Measurements from ENCODE around the gene COPG1.
A peak's percentile ranks its signal among the peaks of the same experiment; 100 is the strongest.
"Not testable (repeated sequence)": the region's sequence is repeated elsewhere in the genome, so short reads cannot be mapped to it uniquely, and the experiment has no call there.

The COPG1 gene, protein sequence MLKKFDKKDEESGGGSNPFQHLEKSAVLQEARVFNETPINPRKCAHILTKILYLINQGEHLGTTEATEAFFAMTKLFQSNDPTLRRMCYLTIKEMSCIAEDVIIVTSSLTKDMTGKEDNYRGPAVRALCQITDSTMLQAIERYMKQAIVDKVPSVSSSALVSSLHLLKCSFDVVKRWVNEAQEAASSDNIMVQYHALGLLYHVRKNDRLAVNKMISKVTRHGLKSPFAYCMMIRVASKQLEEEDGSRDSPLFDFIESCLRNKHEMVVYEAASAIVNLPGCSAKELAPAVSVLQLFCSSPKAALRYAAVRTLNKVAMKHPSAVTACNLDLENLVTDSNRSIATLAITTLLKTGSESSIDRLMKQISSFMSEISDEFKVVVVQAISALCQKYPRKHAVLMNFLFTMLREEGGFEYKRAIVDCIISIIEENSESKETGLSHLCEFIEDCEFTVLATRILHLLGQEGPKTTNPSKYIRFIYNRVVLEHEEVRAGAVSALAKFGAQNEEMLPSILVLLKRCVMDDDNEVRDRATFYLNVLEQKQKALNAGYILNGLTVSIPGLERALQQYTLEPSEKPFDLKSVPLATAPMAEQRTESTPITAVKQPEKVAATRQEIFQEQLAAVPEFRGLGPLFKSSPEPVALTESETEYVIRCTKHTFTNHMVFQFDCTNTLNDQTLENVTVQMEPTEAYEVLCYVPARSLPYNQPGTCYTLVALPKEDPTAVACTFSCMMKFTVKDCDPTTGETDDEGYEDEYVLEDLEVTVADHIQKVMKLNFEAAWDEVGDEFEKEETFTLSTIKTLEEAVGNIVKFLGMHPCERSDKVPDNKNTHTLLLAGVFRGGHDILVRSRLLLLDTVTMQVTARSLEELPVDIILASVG

GRCh38 chr3:129249284-129250065, at the start of gene COPG1:
Gene COPG1 (plus strand): TSS chr3:129249606. CDS start chr3:129249710, 104 bp downstream.
- Histone ChIP-seq H3K9ac (ENCODE audit: low read depth, low read length) (peak within 1 kb of the TSS; percentile 62), H3K4me1 (ENCODE audit: insufficient read depth, low read length) (no peaks in the 10 kb centered on the region; the same call in 1 of the 2 replicates)

GRCh38 chr3:129204473-129204872, 44.9 kb upstream of the COPG1 start:
- Histone ChIP-seq H3K9me3 (ENCODE audit: control insufficient read depth, insufficient read depth, low read length) (no peaks in the 10 kb centered on the region), H3K9ac (ENCODE audit: low read depth, low read length) (no peak overlapping the region), H3K36me3 (ENCODE audit: insufficient read depth, low read length) (no peaks in the 10 kb centered on the region), H3K4me1 (ENCODE audit: insufficient read depth, low read length) (no peaks in the 10 kb centered on the region)

More at GRCh38 chr3:129249284-129250065, at the start of gene COPG1:
- Histone ChIP-seq H3K9me3 (ENCODE audit: control insufficient read depth, insufficient read depth, low read length) (no peaks in the 10 kb centered on the region), H3K36me3 (ENCODE audit: insufficient read depth, low read length) (peaks cover 21% of the 10 kb centered on the region)

- H3K9ac ChIP-seq (ENCODE audit: low read depth, low read length): no peak overlapping the region
- H3K36me3 ChIP-seq (ENCODE audit: insufficient read depth, low read length): no peaks in the 10 kb centered on the region
- H3K4me1 ChIP-seq (ENCODE audit: insufficient read depth, low read length): no peaks in the 10 kb centered on the region
- no peaks in the 10 kb centered on the region for H3K9me3 ChIP-seq (ENCODE audit: control insufficient read depth, insufficient read depth, low read length)
Observed at GRCh38 chr3:129205109-129205832, 44.1 kb upstream of the COPG1 start.

DNA sequence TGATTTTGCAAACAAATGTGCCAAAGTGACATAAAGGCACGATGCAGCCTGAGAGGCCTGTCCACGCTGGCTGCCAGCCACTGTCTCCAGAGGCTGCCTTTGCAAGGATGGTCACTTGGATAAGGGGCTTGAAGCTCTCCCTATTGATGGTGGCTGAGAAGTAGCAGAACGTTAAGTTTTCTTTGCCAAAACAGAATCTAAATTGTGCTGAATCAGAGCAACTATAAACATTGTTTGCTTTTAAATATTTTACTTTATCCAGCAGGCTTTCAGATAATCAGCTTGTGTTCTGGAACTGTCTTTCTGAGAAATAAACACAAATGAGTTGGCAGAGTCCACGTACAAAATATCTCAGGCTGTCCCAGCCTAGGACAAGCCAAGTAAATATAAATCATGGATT, 41.9 kb upstream of the COPG1 start:
- Histone ChIP-seq H3K4me1 (ENCODE audit: insufficient read depth, low read length) (no peaks in the 10 kb centered on the region; the same call in 1 of the 2 replicates), H3K9me3 (ENCODE audit: control insufficient read depth, insufficient read depth, low read length) (no peaks in the 10 kb centered on the region), H3K9ac (ENCODE audit: low read depth, low read length) (no peak overlapping the region), H3K36me3 (ENCODE audit: insufficient read depth, low read length) (no peaks in the 10 kb centered on the region)

DNA sequence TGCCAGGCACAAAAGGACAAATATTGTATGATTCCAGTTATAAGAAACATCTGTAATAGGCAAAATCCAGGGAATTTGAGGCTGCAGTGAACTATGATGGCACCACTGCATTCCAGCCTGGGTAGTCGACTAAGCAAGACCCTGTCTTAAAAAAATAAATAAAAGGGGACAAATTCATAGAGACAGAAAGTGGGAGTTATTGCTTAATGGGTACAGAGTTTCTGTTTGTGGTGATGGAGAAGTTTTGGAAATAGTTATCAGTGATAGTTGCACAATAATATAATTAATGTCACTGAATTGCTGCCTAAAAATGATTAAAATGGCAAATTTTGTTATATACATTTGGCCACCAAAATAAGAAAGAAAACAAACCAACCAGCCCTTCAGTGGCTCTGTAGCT, 38.1 kb upstream of the COPG1 start:
- Histone ChIP-seq H3K36me3 (ENCODE audit: insufficient read depth, low read length) (no peaks in the 10 kb centered on the region), H3K9ac (ENCODE audit: low read depth, low read length) (no peak overlapping the region)

GRCh38 chr3:129211772-129212171, 37.6 kb upstream of the COPG1 start:
- H3K9me3 ChIP-seq (ENCODE audit: control insufficient read depth, insufficient read depth, low read length): no peaks in the 10 kb centered on the region
- no peaks in the 10 kb centered on the region; the same call in 1 of the 2 replicates for H3K4me1 ChIP-seq (ENCODE audit: insufficient read depth, low read length)
- H3K36me3 ChIP-seq (ENCODE audit: insufficient read depth, low read length): no peaks in the 10 kb centered on the region
- H3K9ac ChIP-seq (ENCODE audit: low read depth, low read length): no peak overlapping the region

More for the DNA sequence above, 38.1 kb upstream of the COPG1 start:
- H3K4me1 ChIP-seq (ENCODE audit: insufficient read depth, low read length): no peaks in the 10 kb centered on the region; the same call in 1 of the 2 replicates
- H3K9me3 ChIP-seq (ENCODE audit: control insufficient read depth, insufficient read depth, low read length): no peaks in the 10 kb centered on the region

GRCh38 chr3:129213238-129213637, 36.2 kb upstream of the COPG1 start:
- no peaks in the 10 kb centered on the region for H3K9me3 ChIP-seq (ENCODE audit: control insufficient read depth, insufficient read depth, low read length)
- H3K36me3 ChIP-seq (ENCODE audit: insufficient read depth, low read length): no peaks in the 10 kb centered on the region
- no peaks in the 10 kb centered on the region; the same call in 1 of the 2 replicates for H3K4me1 ChIP-seq (ENCODE audit: insufficient read depth, low read length)
- no peak overlapping the region for H3K9ac ChIP-seq (ENCODE audit: low read depth, low read length)

GRCh38 chr3:129218742-129219141, 30.7 kb upstream of the COPG1 start:
- Histone ChIP-seq H3K36me3 (ENCODE audit: insufficient read depth, low read length) (no peaks in the 10 kb centered on the region), H3K9ac (ENCODE audit: low read depth, low read length) (no peak overlapping the region), H3K4me1 (ENCODE audit: insufficient read depth, low read length) (no peaks in the 10 kb centered on the region), H3K9me3 (ENCODE audit: control insufficient read depth, insufficient read depth, low read length) (no peaks in the 10 kb centered on the region)

- H3K9me3 ChIP-seq (ENCODE audit: control insufficient read depth, insufficient read depth, low read length); H3K36me3 ChIP-seq (ENCODE audit: insufficient read depth, low read length); H3K9ac ChIP-seq (ENCODE audit: low read depth, low read length): not testable (repeated sequence)
- H3K4me1 ChIP-seq (ENCODE audit: insufficient read depth, low read length): peaks cover 11% of the 10 kb centered on the region
Observed at GRCh38 chr3:129224387-129224786, 25.0 kb upstream of the COPG1 start.

GRCh38 chr3:129224984-129225393, 24.4 kb upstream of the COPG1 start:
- Histone ChIP-seq H3K9ac (ENCODE audit: low read depth, low read length) (no peak overlapping the region), H3K9me3 (ENCODE audit: control insufficient read depth, insufficient read depth, low read length) (no peaks in the 10 kb centered on the region), H3K36me3 (ENCODE audit: insufficient read depth, low read length) (no peaks in the 10 kb centered on the region), H3K4me1 (ENCODE audit: insufficient read depth, low read length) (peaks cover 11% of the 10 kb centered on the region)

- Histone ChIP-seq H3K9me3 (ENCODE audit: control insufficient read depth, insufficient read depth, low read length) (no peaks in the 10 kb centered on the region), H3K36me3 (ENCODE audit: insufficient read depth, low read length) (no peaks in the 10 kb centered on the region), H3K4me1 (ENCODE audit: insufficient read depth, low read length) (peaks cover 11% of the 10 kb centered on the region), H3K9ac (ENCODE audit: low read depth, low read length) (no peak overlapping the region)
Observed at GRCh38 chr3:129226374-129226773, 23.0 kb upstream of the COPG1 start.

- Histone ChIP-seq H3K4me1 (ENCODE audit: insufficient read depth, low read length) (peaks cover 11% of the 10 kb centered on the region), H3K9me3 (ENCODE audit: control insufficient read depth, insufficient read depth, low read length) (no peaks in the 10 kb centered on the region), H3K9ac (ENCODE audit: low read depth, low read length) (no peak overlapping the region), H3K36me3 (ENCODE audit: insufficient read depth, low read length) (no peaks in the 10 kb centered on the region)
Observed at GRCh38 chr3:129228891-129229585, 20.4 kb upstream of the COPG1 start.

GRCh38 chr3:129230311-129231019, 18.9 kb upstream of the COPG1 start:
- Histone ChIP-seq H3K36me3 (ENCODE audit: insufficient read depth, low read length) (no peaks in the 10 kb centered on the region), H3K9ac (ENCODE audit: low read depth, low read length) (no peak overlapping the region), H3K9me3 (ENCODE audit: control insufficient read depth, insufficient read depth, low read length) (no peaks in the 10 kb centered on the region), H3K4me1 (ENCODE audit: insufficient read depth, low read length) (peaks cover 11% of the 10 kb centered on the region)

Measured in ES-I3 (cell line).